DMS153 treated with DMSO at 0.1 percent for 48 hours (cell line): ENCODE measurements around the gene CKM.

Experiments used
- DNase-seq: peaks from one replicate; lab custom pipeline; 2025; ENCODE audit not compliant: unreplicated experiment; lab: John Stamatoyannopoulos, UW

The CKM gene

GRCh38 chr19:45322744-45323281 lies at the start of gene CKM:
Gene CKM, minus strand, starts transcription at chr19:45322875. Its CDS starts 3,162 bp downstream, at chr19:45319713.
- no peak for DNase-seq

GRCh38 chr19:45370410-45371204 lies 47.9 kb upstream of the CKM start, which contains the start of gene ERCC2:
Gene ERCC2, minus strand, starts transcription at chr19:45370573. Its CDS starts 33 bp downstream, at chr19:45370540.
- DNase-seq: peak; percentile 94

- no peak for DNase-seq
These were observed 46.2 kb upstream of the CKM start for GRCh38 chr19:45368737-45369340.

GRCh38 chr19:45368127-45368526 lies 45.5 kb upstream of the CKM start:
- DNase-seq: no peak

- DNase-seq: no peak
These were observed 42.0 kb upstream of the CKM start for GRCh38 chr19:45364696-45365095.

GRCh38 chr19:45363861-45364459 lies 41.3 kb upstream of the CKM start:
- DNase-seq: no peak

GRCh38 chr19:45362291-45362690 lies 39.6 kb upstream of the CKM start:
- no peak for DNase-seq

GRCh38 chr19:45361608-45362007 lies 38.9 kb upstream of the CKM start:
- no peak for DNase-seq

GRCh38 chr19:45358213-45358792 lies 35.6 kb upstream of the CKM start:
- DNase-seq: no peak

- DNase-seq: no peak
These were observed 34.7 kb upstream of the CKM start for GRCh38 chr19:45357445-45357783.

- no peak for DNase-seq
These were observed 34.2 kb upstream of the CKM start for GRCh38 chr19:45356760-45357444.

GRCh38 chr19:45355910-45356309 lies 33.2 kb upstream of the CKM start:
- DNase-seq: no peak

GRCh38 chr19:45355402-45355801 lies 32.7 kb upstream of the CKM start:
- DNase-seq: no peak

- DNase-seq: no peak
These were observed 31.7 kb upstream of the CKM start for GRCh38 chr19:45354241-45354842.

GRCh38 chr19:45352914-45353796 lies 30.5 kb upstream of the CKM start:
- no peak for DNase-seq

- no peak for DNase-seq
These were observed 29.8 kb upstream of the CKM start for GRCh38 chr19:45352471-45352870.

- no peak for DNase-seq
These were observed 29.4 kb upstream of the CKM start for GRCh38 chr19:45352062-45352461.

GRCh38 chr19:45351401-45351952 lies 28.8 kb upstream of the CKM start:
- no peak for DNase-seq

- DNase-seq: no peak
These were observed 27.9 kb upstream of the CKM start for GRCh38 chr19:45350477-45351058.
